Transverse colon (tissue), 4 donors: ENCODE data around the gene EGFR. TPM values are rescaled to one million over a fixed set of nuclear protein-coding genes. Genes with fewer than 3 reads are reported as not detected.

Source experiments
- DNase-seq: peaks from one replicate; pipeline ENCODE4 v3.0.0-alpha.2; 2019
- H3K27ac ChIP-seq, 4 donors: fragments of 200-600 bp; sonication (generic); 2 replicates each; pipeline ENCODE4 v1.5.1; 2016 to 2018; ENCODE audit warnings: inconsistent platforms in 4 of 4
- H3K27me3 ChIP-seq: fragments of 200-600 bp; sonication (generic); 2 replicates; pipeline ENCODE4 v1.5.1; 2017; ENCODE audit warnings: inconsistent platforms
- H3K36me3 ChIP-seq, 4 donors: fragments of 200-600 bp; sonication (generic); 2 replicates each; pipeline ENCODE4 v1.5.1; 2017 to 2019; ENCODE audit warnings: inconsistent platforms in 4 of 4
- H3K4me1 ChIP-seq, 4 donors: fragments of 200-600 bp; sonication (generic); 2 replicates each; pipeline ENCODE4 v1.5.1; 2017 to 2020; ENCODE audit warnings: inconsistent platforms in 4 of 4
- H3K4me3 ChIP-seq, 4 donors: fragments of 200-600 bp; sonication (generic); 1 replicate in 1 of 4; 2 replicates in 3 of 4; pipeline versions ENCODE4 v1.5.1 to v1.6.1; 2017 to 2019; ENCODE audit warnings: inconsistent platforms in 4 of 4
- H3K9me3 ChIP-seq, 2 donors: fragments of 200-600 bp; sonication (generic); 2 replicates each; pipeline ENCODE4 v1.5.1; 2017 to 2019; ENCODE audit warnings: inconsistent platforms in 2 of 2
- CTCF ChIP-seq, 5 experiments: fragments of 200-600 bp in 3 of 5; fragments of 450-650 bp in 2 of 5; sonication (generic) in 3 of 5; IDR thresholded peaks; 1 replicate in 2 of 5; 2 replicates in 3 of 5; pipeline ENCODE4 v1.5.1; 2016 to 2017; ENCODE audit warnings: antibody characterized with exemption in 5 of 5, inconsistent platforms in 3 of 5, mild to moderate bottlenecking in 2 of 5, moderate library complexity in 1 of 5
- EP300 ChIP-seq: sonication (generic); formaldehyde crosslinking; IDR thresholded peaks from one replicate; pipeline ENCODE4 v1.6.1; 2017; ENCODE audit warnings: antibody characterized with exemption, low read depth
- POLR2A ChIP-seq: fragments of 450-650 bp; IDR thresholded peaks from one replicate; pipeline ENCODE4 v1.6.1; 2016; ENCODE audit warnings: antibody characterized with exemption, mild to moderate bottlenecking, moderate library complexity
- POLR2AphosphoS5 ChIP-seq, 3 donors: sonication (generic); formaldehyde crosslinking; IDR thresholded peaks; one replicate each; pipeline ENCODE4 v1.6.1; 2016; ENCODE audit warnings: antibody characterized with exemption in 3 of 3
- WGBS, 2 donors: methylation state at CpG; one replicate each; pipeline ENCODE4 v1.1.5; 2018; ENCODE audit warnings: low coverage in 1 of 2; 5-methylcytosine and 5-hydroxymethylcytosine counted together
- in situ Hi-C, 4 donors: fragments of 200-750 bp; cut with MboI; loops; one replicate each; pipeline versions ENCODE4 v1.15.0 to v1.15.1; 2017; ENCODE audit warnings: low sequenced_read_pairs in 3 of 4, low pct_ligation_motif_present in 1 of 4, low pct_unique_long_range_greater_than_20kb in 1 of 4
- intact Hi-C: fragments of 100-400 bp; cut with DNase I; formaldehyde crosslinking; loops from one replicate; pipeline ENCODE4 v1.15.1; 2023; ENCODE audit warnings: low total_unique reads
- total RNA-seq, 4 donors: library from RNA; depleted of rRNA; stranded (reverse); fragments of >200 nt; gene quantifications; one replicate each; pipeline ENCODE4 v1.1.0, GENCODE V29; 2016

The EGFR gene
- total RNA-seq, 4 donors from 2014 or later = 40.0 to 85.7 (median 72.9) TPM

DNA sequence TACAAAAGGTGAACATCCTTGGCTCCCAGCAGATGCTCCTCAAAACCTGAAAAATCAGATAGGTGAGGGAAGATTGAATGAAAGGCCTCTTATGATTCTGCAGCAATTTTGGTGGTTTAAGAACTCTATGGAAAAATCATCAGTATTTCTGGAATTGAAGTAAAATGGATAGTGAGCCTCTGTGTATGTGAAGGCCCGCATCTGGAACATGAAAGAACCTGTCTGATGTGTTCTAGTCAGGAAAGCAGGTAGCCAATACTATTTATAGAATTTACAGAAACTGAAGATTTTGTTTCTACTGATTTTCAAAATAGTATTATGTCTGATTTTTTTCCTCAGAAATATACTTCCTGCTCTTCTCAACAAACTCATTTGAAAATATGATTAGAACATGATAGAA is 37.3 kb downstream of the EGFR start:
- H3K4me1 ChIP-seq = peaks cover 0 to 2% (median 0%) of the 10 kb centered on the region in 4 donors
- in situ Hi-C loops = loop anchor here in 1 of 4 donors (25.0 kb wide), 1 partner anchor 94 kb away; no protein-coding TSS in a partner anchor
- H3K4me3 ChIP-seq = no peak overlapping the region
- H3K9me3 ChIP-seq = no peaks in the 10 kb centered on the region
- no peak for TF ChIP-seq EP300
- no peak for TF ChIP-seq POLR2AphosphoS5 (IDR thresholded peaks at IDR 0.05)
- TF ChIP-seq CTCF (IDR thresholded peaks at IDR 0.05) = no peak
- TF ChIP-seq POLR2A = no peak
- no peaks in the 10 kb centered on the region for H3K36me3 ChIP-seq
- no peak overlapping the region for H3K27ac ChIP-seq
- DNase-seq = no peak
- no peaks in the 10 kb centered on the region for H3K27me3 ChIP-seq
- WGBS, 2 donors = 80 to 87% methylated on average over 1 of the region's 1 CpG
- intact Hi-C loops = no loop called here

GRCh38 chr7:55056577-55057480 is 38.0 kb downstream of the EGFR start:
- in situ Hi-C loops = loop anchor here in 1 of 4 donors (25.0 kb wide), 1 partner anchor 95 kb away; no protein-coding TSS in a partner anchor
- 79 to 82% methylated on average over 15 of the region's 15 CpGs for whole genome bisulfite sequencing, 2 donors
- no peak for DNase-seq
- no peaks in the 10 kb centered on the region for H3K36me3 ChIP-seq
- no peak overlapping the region for H3K4me3 ChIP-seq
- H3K4me1 ChIP-seq = peaks cover 0 to 2% (median 0%) of the 10 kb centered on the region in 4 donors
- H3K27me3 ChIP-seq = no peaks in the 10 kb centered on the region
- no peaks in the 10 kb centered on the region for H3K9me3 ChIP-seq
- intact Hi-C loops = no loop called here
- no peak overlapping the region for H3K27ac ChIP-seq
- TF ChIP-seq POLR2A (no peak), CTCF (IDR thresholded peaks at IDR 0.05) (no peak), EP300 (no peak), POLR2AphosphoS5 (IDR thresholded peaks at IDR 0.05) (no peak)

GRCh38 chr7:55058314-55058713 is 39.5 kb downstream of the EGFR start:
- Histone ChIP-seq H3K27me3 (no peaks in the 10 kb centered on the region), H3K36me3 (no peaks in the 10 kb centered on the region), H3K27ac (no peak overlapping the region), H3K4me3 (no peak overlapping the region), H3K4me1 (peaks cover 0 to 2% (median 0%) of the 10 kb centered on the region in 4 donors), H3K9me3 (no peaks in the 10 kb centered on the region)
- DNase-seq = no peak
- 96 to 98% methylated on average over 8 to 10 of the region's 10 CpGs for WGBS, 2 donors
- intact Hi-C loops (no loop called here), in situ Hi-C loops (loop anchor here in 1 of 4 donors (25.0 kb wide), 1 partner anchor 96 kb away; no protein-coding TSS in a partner anchor)
- no peak for TF ChIP-seq CTCF (IDR thresholded peaks at IDR 0.05)
- TF ChIP-seq POLR2A = no peak
- TF ChIP-seq EP300 = no peak
- TF ChIP-seq POLR2AphosphoS5 (IDR thresholded peaks at IDR 0.05) = no peak

GRCh38 chr7:55059021-55059420 is 40.2 kb downstream of the EGFR start:
- 79 to 94% methylated on average over 2 of the region's 2 CpGs for WGBS, 2 donors
- Histone ChIP-seq H3K27me3 (no peaks in the 10 kb centered on the region), H3K36me3 (no peaks in the 10 kb centered on the region), H3K4me1 (peaks cover 0 to 2% (median under 1%) of the 10 kb centered on the region in 4 donors), H3K27ac (no peak overlapping the region), H3K9me3 (no peaks in the 10 kb centered on the region), H3K4me3 (no peak overlapping the region)
- in situ Hi-C loops = loop anchor here in 1 of 4 donors (25.0 kb wide), 1 partner anchor 97 kb away; no protein-coding TSS in a partner anchor
- no peak for DNase-seq
- intact Hi-C loops = no loop called here
- TF ChIP-seq EP300 (no peak), CTCF (IDR thresholded peaks at IDR 0.05) (no peak)
